ENCODE results near the gene LRP8. TPM values are rescaled to one million over a fixed set of nuclear protein-coding genes. Genes with fewer than 3 reads are reported as not detected.

The LRP8 gene
- polyA plus RNA-seq, 2 of the 4 experiments (the other 2 are of a cell fraction): 32.6 to 46.1 TPM

DNA sequence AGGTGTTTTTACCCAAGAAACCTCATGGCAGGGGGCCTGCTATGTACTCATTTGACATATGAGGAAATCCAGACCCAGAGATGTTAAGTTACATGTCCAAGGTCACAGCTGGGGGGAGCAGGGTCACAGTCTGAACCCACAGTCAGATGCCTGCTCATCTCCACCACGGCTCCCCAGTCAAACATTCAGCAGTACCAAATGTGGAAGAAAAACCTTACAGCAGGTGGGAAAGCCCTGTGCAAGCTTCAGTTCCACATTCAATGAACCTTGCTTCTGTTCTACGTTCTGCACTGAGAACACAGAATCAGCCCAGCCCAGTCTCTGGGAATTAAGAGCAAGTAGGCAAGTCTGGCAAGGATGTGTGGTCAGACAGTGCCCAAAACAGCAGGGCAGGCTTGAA, 35.2 kb downstream of the LRP8 start:
- no peak for FAIRE-seq
- TF ChIP-seq CHD4 (IDR thresholded peaks at IDR 0.05; ENCODE audit: borderline replicate concordance) (no peak), HDAC2 (IDR thresholded peaks at IDR 0.05) (no peak), TFCP2L1 (CRISPR knock-in tag; IDR thresholded peaks at IDR 0.05) (no peak), JUNB (IDR thresholded peaks at IDR 0.05) (no peak), POLR2AphosphoS2 (conservative IDR thresholded peaks at IDR 0.05; ENCODE audit: low read length) (no peak), PHF8 (IDR thresholded peaks at IDR 0.05; ENCODE audit: borderline replicate concordance, low read depth) (no peak), MYC (IDR thresholded peaks at IDR 0.05; ENCODE audit: borderline replicate concordance, low read length) (no peak), FOSL2 (IDR thresholded peaks at IDR 0.05) (no peak), FOSL2 (CRISPR knock-in tag; IDR thresholded peaks at IDR 0.05) (no peak), BHLHE40 (IDR thresholded peaks at IDR 0.05; ENCODE audit: low read depth, low read length) (no peak), KDM5A (IDR thresholded peaks at IDR 0.05) (no peak), RFX5 (IDR thresholded peaks at IDR 0.05) (no peak), FOSB (CRISPR knock-in tag; IDR thresholded peaks at IDR 0.05) (no peak)

DNA sequence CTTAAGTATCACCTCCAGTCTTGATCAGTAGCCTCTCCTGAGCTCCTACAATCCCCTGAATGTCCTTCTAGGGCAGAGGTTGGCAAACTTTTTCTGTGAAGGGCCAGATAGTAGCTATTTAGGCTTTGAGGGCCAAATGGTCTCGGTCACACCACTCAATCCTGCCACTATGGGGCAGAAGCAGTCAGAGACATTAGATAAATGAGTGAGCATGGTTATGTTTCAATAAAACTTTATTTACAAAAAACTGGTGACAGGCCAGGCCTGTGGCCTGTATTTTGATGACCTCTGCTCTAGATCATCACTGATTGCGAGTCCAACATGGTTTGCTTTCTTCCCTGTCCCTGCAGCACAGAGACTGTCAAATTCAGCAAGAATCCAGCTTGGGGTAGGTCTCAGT, 36.3 kb downstream of the LRP8 start:
- H3K4me3 ChIP-seq: no peak overlapping the region
- H3K4me2 ChIP-seq: no peak overlapping the region
- no peaks in the 10 kb centered on the region for H3K9me3 ChIP-seq
- POLR2A ChIA-PET: no interaction called here
- TF ChIP-seq SREBF2 (IDR thresholded peaks at IDR 0.05): no peak
- TF ChIP-seq MAZ (IDR thresholded peaks at IDR 0.05; ENCODE audit: borderline replicate concordance, low read depth, low read length): no peak
- no peak for TF ChIP-seq MAFK (IDR thresholded peaks at IDR 0.05; ENCODE audit: partially characterized antibody)
- no peak for TF ChIP-seq HOXA7 (CRISPR knock-in tag; IDR thresholded peaks at IDR 0.05)
- no peak for TF ChIP-seq CHD4 (IDR thresholded peaks at IDR 0.05; ENCODE audit: borderline replicate concordance)
- TF ChIP-seq KDM5A (IDR thresholded peaks at IDR 0.05): no peak
- no peak for TF ChIP-seq ZC3H11A (IDR thresholded peaks at IDR 0.05)
- TF ChIP-seq, protein P1, sequence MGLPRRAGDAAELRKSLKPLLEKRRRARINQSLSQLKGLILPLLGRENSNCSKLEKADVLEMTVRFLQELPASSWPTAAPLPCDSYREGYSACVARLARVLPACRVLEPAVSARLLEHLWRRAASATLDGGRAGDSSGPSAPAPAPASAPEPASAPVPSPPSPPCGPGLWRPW (IDR thresholded peaks at IDR 0.05): no peak
- TF ChIP-seq CHD2 (IDR thresholded peaks at IDR 0.05; ENCODE audit: low read length, partially characterized antibody): no peak
- TF ChIP-seq NR3C1 (IDR thresholded peaks at IDR 0.05): no peak
- no peak for TF ChIP-seq HOXB5 (CRISPR knock-in tag; IDR thresholded peaks at IDR 0.05)
- TF ChIP-seq, protein P2, sequence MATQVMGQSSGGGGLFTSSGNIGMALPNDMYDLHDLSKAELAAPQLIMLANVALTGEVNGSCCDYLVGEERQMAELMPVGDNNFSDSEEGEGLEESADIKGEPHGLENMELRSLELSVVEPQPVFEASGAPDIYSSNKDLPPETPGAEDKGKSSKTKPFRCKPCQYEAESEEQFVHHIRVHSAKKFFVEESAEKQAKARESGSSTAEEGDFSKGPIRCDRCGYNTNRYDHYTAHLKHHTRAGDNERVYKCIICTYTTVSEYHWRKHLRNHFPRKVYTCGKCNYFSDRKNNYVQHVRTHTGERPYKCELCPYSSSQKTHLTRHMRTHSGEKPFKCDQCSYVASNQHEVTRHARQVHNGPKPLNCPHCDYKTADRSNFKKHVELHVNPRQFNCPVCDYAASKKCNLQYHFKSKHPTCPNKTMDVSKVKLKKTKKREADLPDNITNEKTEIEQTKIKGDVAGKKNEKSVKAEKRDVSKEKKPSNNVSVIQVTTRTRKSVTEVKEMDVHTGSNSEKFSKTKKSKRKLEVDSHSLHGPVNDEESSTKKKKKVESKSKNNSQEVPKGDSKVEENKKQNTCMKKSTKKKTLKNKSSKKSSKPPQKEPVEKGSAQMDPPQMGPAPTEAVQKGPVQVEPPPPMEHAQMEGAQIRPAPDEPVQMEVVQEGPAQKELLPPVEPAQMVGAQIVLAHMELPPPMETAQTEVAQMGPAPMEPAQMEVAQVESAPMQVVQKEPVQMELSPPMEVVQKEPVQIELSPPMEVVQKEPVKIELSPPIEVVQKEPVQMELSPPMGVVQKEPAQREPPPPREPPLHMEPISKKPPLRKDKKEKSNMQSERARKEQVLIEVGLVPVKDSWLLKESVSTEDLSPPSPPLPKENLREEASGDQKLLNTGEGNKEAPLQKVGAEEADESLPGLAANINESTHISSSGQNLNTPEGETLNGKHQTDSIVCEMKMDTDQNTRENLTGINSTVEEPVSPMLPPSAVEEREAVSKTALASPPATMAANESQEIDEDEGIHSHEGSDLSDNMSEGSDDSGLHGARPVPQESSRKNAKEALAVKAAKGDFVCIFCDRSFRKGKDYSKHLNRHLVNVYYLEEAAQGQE (IDR thresholded peaks at IDR 0.05): no peak
- TF ChIP-seq SMC3 (IDR thresholded peaks at IDR 0.05): no peak
- TF ChIP-seq RARB (CRISPR knock-in tag; IDR thresholded peaks at IDR 0.05): no peak
- TF ChIP-seq, protein P3, sequence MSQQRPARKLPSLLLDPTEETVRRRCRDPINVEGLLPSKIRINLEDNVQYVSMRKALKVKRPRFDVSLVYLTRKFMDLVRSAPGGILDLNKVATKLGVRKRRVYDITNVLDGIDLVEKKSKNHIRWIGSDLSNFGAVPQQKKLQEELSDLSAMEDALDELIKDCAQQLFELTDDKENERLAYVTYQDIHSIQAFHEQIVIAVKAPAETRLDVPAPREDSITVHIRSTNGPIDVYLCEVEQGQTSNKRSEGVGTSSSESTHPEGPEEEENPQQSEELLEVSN (IDR thresholded peaks at IDR 0.05; ENCODE audit: borderline replicate concordance, low read depth): no peak
- CTCF ChIA-PET: interaction anchor here (1.2 to 5.6 kb wide), 4 partner anchors 13 to 102 kb away, joined by 3 to 39 read pairs (median 6); no protein-coding TSS in a partner anchor
- H3K4me1 ChIP-seq: peaks cover 15% of the 10 kb centered on the region
- 85% methylated on average over 2 of the region's 2 CpGs for WGBS (ENCODE audit: missing lambda C conversion rate)
- no peak for ATAC-seq
- DNase-seq (ENCODE audit: low read depth in 1 of 2, low spot score in 1 of 2): peak in 1 of 2 experiments; percentile 25
- no peak for FAIRE-seq
- no peak overlapping the region for H3K27ac ChIP-seq

More for the DNA sequence above, 35.2 kb downstream of the LRP8 start:
- no peak for ATAC-seq
- Histone ChIP-seq H3K9me3 (no peaks in the 10 kb centered on the region), H3K4me1 (peaks cover 15% of the 10 kb centered on the region), H3K4me3 (no peak overlapping the region), H3K27ac (peak overlapping the region in 1 of 2 experiments; percentile 26; a peak in 1 of 6 replicates), H3K4me2 (no peak overlapping the region)
- POLR2A ChIA-PET: no interaction called here
- 100% methylated on average over 1 of the region's 2 CpGs for WGBS (ENCODE audit: missing lambda C conversion rate)
- CTCF ChIA-PET: interaction anchor here (1.0 to 2.1 kb wide), 4 partner anchors 10 to 101 kb away, joined by 3 to 6 read pairs (median 4); no protein-coding TSS in a partner anchor
- no peak for DNase-seq (ENCODE audit: low read depth in 1 of 2, low spot score in 1 of 2)
